Caco-2 (cell line): ENCODE data around the gene DNHD1. TPM values are rescaled to one million over a fixed set of nuclear protein-coding genes. Genes with fewer than 3 reads are reported as not detected.

Source experiments
- BruUV-seq: library from RNA; stranded (reverse); fragments of 400-500 nt; replicated peaks from 2 replicates; lab custom pipeline; 2021; lab: Mats Ljungman, UMichigan
- CTCF ChIA-PET: fragments of 300-600 bp; sonication (Branson Sonifier 250); formaldehyde crosslinking; loops from one replicate; lab custom pipeline; 2022; ENCODE audit warnings: antibody characterized with exemption; lab: Charles Lee
- POLR2A ChIA-PET: fragments of 300-600 bp; sonication (Branson Sonifier 250); formaldehyde crosslinking; loops from one replicate; lab custom pipeline; 2022; ENCODE audit warnings: antibody characterized with exemption; lab: Charles Lee
- DNase-seq, 2 experiments: peaks; one replicate each; pipeline versions ENCODE4 v3.0.0 to v3.0.0-alpha.2; 2020 to 2022
- H3K27me3 ChIP-seq: replicated peaks from 2 replicates; pipeline ENCODE4 v1.6.0; 2011; ENCODE audit warnings: low read length; ENCODE audit not compliant: control insufficient read depth, insufficient read depth
- H3K36me3 ChIP-seq: 2 replicates; pipeline ENCODE4 v1.5.1; 2011; ENCODE audit warnings: low read length; ENCODE audit not compliant: control insufficient read depth, insufficient read depth
- H3K4me1 ChIP-seq: fragments of 250-450 bp; sonication (Bioruptor Pico); 2 replicates; pipeline ENCODE4 v1.5.1; 2020; ENCODE audit warnings: mild to moderate bottlenecking
- H3K4me3 ChIP-seq: 2 replicates; pipeline ENCODE4 v1.5.1; 2011; ENCODE audit warnings: low read depth, mild to moderate bottlenecking, control low read depth, low read length
- H3K9me3 ChIP-seq: fragments of 250-450 bp; sonication (Bioruptor Pico); 2 replicates; pipeline ENCODE4 v1.5.1; 2020; ENCODE audit warnings: mild to moderate bottlenecking, moderate library complexity
- H3K27ac Mint-ChIP-seq: one replicate; pipeline ENCODE4 v1.8.0; 2022; ENCODE audit warnings: mixed read lengths; ENCODE audit not compliant: unreplicated experiment
- H3K27me3 Mint-ChIP-seq: one replicate; pipeline ENCODE4 v1.8.0; 2022; ENCODE audit warnings: mixed read lengths; ENCODE audit not compliant: insufficient read depth, unreplicated experiment
- H3K36me3 Mint-ChIP-seq: one replicate; pipeline ENCODE4 v1.8.0; 2022; ENCODE audit warnings: mild to moderate bottlenecking, mixed read lengths; ENCODE audit not compliant: insufficient read depth, unreplicated experiment
- H3K4me1 Mint-ChIP-seq: one replicate; pipeline ENCODE4 v1.8.0; 2022; ENCODE audit warnings: low read depth, mixed read lengths; ENCODE audit not compliant: unreplicated experiment
- H3K4me3 Mint-ChIP-seq: one replicate; pipeline ENCODE4 v1.8.0; 2022; ENCODE audit warnings: mild to moderate bottlenecking, moderate library complexity, mixed read lengths; ENCODE audit not compliant: unreplicated experiment
- H3K9me3 Mint-ChIP-seq: one replicate; pipeline ENCODE4 v1.8.0; 2022; ENCODE audit warnings: mixed read lengths; ENCODE audit not compliant: unreplicated experiment
- intact Hi-C: fragments of 100-400 bp; cut with micrococcal nuclease; formaldehyde crosslinking; loops from one replicate; pipeline ENCODE4 v1.10.0; 2022; ENCODE audit not compliant: unreplicated experiment
- total RNA-seq: library from RNA; stranded (reverse); gene quantifications from 2 replicates; pipeline ENCODE4 v1.2.3, GENCODE V29; 2022
- TF ChIP-seq, protein P1 (sequence below), 2 experiments: fragments of 200-600 bp in 1 of 2; IDR thresholded peaks; 1 replicate in 1 of 2; 2 replicates in 1 of 2; pipeline versions ENCODE4 v1.5.1 to v1.8.0; 2011 to 2022; ENCODE audit warnings: antibody characterized with exemption in 1 of 2, control low read depth in 1 of 2, inconsistent platforms in 1 of 2, low read depth in 1 of 2, low read length in 1 of 2, mild to moderate bottlenecking in 1 of 2, moderate library complexity in 1 of 2; ENCODE audit not compliant: insufficient read depth in 1 of 2, severe bottlenecking in 1 of 2, unreplicated experiment in 1 of 2

DNHD1 gene
- total RNA-seq, 1 experiment from 2014 or later, result 5.7 TPM

DNA sequence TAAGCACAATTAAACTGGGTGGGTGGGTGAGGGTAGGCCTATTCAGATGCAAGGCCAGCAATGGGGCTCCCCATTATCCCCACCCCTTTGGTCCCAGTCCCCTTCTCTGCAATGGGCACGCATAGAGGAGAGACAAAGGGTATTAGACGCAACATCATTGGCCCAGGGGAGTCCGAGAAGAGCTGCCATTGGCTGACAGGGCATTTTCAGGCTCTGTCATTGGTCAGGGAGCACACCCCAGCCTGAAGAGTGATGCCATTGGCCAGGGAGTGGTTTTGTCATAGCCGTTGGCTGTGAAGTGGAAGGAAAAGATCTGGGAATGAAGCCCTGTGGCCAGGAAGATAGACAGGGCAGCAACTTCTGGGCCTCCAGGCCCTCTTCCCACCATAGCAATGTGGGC lies 20.5 kb upstream of the DNHD1 start:
- intact Hi-C loops, result no loop called here
- Mint-ChIP-seq H3K4me3 (no peak overlapping the region), H3K4me1 (peaks cover 35% of the 10 kb centered on the region), H3K36me3 (peaks cover 78% of the 10 kb centered on the region), H3K9me3 (no peaks in the 10 kb centered on the region), H3K27me3 (no peaks in the 10 kb centered on the region), H3K27ac (no peak overlapping the region)
- DNase-seq, result no peak
- Histone ChIP-seq H3K9me3 (no peaks in the 10 kb centered on the region), H3K4me1 (peaks cover 37% of the 10 kb centered on the region), H3K36me3 (0 out of 2 replicates have a peak, but pooled peaks cover 8% of the 10 kb centered on the region), H3K27me3 (no peaks in the 10 kb centered on the region), H3K4me3 (no peak overlapping the region)
- no TSS peak for BruUV-seq
- TF ChIP-seq, protein P1, sequence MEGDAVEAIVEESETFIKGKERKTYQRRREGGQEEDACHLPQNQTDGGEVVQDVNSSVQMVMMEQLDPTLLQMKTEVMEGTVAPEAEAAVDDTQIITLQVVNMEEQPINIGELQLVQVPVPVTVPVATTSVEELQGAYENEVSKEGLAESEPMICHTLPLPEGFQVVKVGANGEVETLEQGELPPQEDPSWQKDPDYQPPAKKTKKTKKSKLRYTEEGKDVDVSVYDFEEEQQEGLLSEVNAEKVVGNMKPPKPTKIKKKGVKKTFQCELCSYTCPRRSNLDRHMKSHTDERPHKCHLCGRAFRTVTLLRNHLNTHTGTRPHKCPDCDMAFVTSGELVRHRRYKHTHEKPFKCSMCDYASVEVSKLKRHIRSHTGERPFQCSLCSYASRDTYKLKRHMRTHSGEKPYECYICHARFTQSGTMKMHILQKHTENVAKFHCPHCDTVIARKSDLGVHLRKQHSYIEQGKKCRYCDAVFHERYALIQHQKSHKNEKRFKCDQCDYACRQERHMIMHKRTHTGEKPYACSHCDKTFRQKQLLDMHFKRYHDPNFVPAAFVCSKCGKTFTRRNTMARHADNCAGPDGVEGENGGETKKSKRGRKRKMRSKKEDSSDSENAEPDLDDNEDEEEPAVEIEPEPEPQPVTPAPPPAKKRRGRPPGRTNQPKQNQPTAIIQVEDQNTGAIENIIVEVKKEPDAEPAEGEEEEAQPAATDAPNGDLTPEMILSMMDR (IDR thresholded peaks at IDR 0.05; ENCODE audit: insufficient read depth in 1 of 2, low read depth in 1 of 2, low read length in 1 of 2, severe bottlenecking in 1 of 2, unreplicated experiment in 1 of 2), result no peak
- POLR2A ChIA-PET, result interaction anchor here (0.8 to 1.5 kb wide), 2 partner anchors 8 to 87 kb away, joined by 10 to 13 read pairs; partner anchors contain the start of gene SMPD1
- CTCF ChIA-PET, result interaction anchor here (0.5 to 3.3 kb wide), 5 partner anchors 22 to 115 kb away, joined by 3 to 7 read pairs (median 4); no protein-coding TSS in a partner anchor

DNA sequence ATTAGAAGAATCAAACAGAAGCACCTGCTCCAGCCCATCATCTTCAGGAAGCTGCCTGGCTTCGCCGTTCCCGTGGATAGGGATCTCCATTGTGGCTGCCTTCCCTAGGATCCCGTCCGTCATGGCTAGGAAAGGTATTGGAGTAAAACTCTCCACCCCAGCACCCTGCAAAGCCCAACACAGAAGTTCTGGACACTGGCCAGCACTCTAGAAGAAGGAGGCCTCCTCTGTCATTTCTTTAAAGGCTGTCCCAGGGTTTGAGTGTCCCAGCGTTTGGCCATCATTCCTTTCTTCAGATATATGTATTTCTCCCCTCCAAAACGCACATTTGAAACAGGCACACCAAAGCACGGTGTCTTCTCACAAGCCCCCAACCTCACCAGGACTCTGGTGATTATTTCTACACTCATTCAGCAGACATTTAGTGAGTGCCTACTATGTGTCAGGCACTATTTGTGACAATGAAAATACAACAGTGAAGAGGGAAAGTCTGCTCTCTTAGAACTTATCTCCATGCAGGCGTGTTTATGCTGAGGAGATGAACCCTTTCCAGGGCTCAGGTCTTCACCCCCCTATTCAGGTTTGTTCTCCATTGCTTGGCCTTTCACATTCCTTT lies 16.7 kb upstream of the DNHD1 start:
- Mint-ChIP-seq H3K27ac (peak overlapping the region; percentile 99), H3K4me1 (peaks cover 32% of the 10 kb centered on the region), H3K4me3 (peak overlapping the region; percentile 97), H3K27me3 (no peaks in the 10 kb centered on the region), H3K36me3 (peaks cover 82% of the 10 kb centered on the region), H3K9me3 (no peaks in the 10 kb centered on the region)
- ChIA-PET POLR2A (interaction anchor here (1.0 to 1.8 kb wide), 2 partner anchors 90 to 131 kb away, joined by 6 to 17 read pairs; partner anchors contain the start of genes SMPD1 and TAF10), CTCF (interaction anchor here (1.0 kb wide), 1 partner anchor 91 kb away, joined by 4 read pairs; no protein-coding TSS in a partner anchor)
- no peaks in the 10 kb centered on the region for H3K9me3 ChIP-seq
- no peak for DNase-seq
- BruUV-seq, result TSS peak; percentile 49
- no peaks in the 10 kb centered on the region for H3K27me3 ChIP-seq
- H3K36me3 ChIP-seq, result peaks cover 10% of the 10 kb centered on the region; the same call in 1 of the 2 replicates
- intact Hi-C loops, result loop anchor here (5.0 kb wide), 1 partner anchor 248 kb away; the partner anchor contains the start of gene FHIP1B
- H3K4me3 ChIP-seq, result peak overlapping the region; percentile 88
- H3K4me1 ChIP-seq, result peaks cover 42% of the 10 kb centered on the region
- TF ChIP-seq, protein P1 (IDR thresholded peaks at IDR 0.05; ENCODE audit: insufficient read depth in 1 of 2, low read depth in 1 of 2, low read length in 1 of 2, severe bottlenecking in 1 of 2, unreplicated experiment in 1 of 2), result no peak
